Hepatic stellate cell (primary cell): ENCODE data around the gene FLNB.
"Not testable (repeated sequence)": the region's sequence is repeated elsewhere in the genome, so short reads cannot be mapped to it uniquely, and the experiment has no call there.

Experiments used
- DNase-seq: peaks from one replicate; pipeline ENCODE4 v3.0.0; 2011; ENCODE audit warnings: low spot score

FLNB gene

DNA sequence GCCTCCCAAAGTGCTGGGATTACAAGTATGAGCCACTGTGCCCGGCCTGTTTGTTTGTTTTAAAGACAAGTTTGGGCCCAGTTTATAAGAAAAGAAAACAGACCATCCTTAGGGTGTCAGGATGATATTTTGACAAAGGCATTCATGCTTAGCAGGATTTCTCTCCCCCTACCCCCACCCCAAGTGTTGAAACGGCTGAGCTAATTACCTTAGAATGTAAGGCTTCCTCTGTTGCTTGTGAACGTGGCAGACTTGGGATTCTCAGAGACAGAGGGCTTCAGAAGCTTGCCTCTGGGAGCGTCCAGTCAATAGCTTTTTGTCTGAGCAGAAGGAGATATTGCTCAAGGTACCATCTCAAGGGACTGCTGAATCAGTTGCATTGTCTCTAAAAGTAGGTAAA, 24.0 kb downstream of the FLNB start:
- DNase-seq: no peak

GRCh38 chr3:58034738-58035523, 26.7 kb downstream of the FLNB start:
- no peak for DNase-seq

GRCh38 chr3:58035524-58036255, 27.5 kb downstream of the FLNB start:
- DNase-seq: no peak

- no peak for DNase-seq
Observed at GRCh38 chr3:58036293-58037032, 28.2 kb downstream of the FLNB start.

- DNase-seq: no peak
Observed at GRCh38 chr3:58037141-58037910, 29.1 kb downstream of the FLNB start.

GRCh38 chr3:58038675-58039292, 30.6 kb downstream of the FLNB start:
- no peak for DNase-seq

DNA sequence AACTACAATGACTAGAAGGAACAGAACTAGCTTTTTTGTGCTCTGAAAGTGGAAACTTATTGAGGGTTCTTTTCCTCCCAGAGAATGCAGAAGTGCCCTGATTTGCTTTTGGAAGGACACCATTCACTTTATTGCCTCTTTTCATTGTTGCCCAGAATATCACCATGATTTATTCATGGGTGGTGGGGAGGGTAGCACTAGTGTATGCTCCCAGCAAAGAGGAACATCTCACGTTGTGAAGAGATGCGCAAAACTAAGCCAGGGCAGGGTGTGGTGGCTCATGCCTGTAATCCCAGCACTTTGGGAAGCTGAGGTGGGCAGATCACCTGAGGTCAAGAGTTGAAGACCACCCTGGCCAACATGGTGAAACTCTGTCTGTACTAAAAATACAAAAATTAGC, 31.4 kb downstream of the FLNB start:
- DNase-seq: no peak

DNA sequence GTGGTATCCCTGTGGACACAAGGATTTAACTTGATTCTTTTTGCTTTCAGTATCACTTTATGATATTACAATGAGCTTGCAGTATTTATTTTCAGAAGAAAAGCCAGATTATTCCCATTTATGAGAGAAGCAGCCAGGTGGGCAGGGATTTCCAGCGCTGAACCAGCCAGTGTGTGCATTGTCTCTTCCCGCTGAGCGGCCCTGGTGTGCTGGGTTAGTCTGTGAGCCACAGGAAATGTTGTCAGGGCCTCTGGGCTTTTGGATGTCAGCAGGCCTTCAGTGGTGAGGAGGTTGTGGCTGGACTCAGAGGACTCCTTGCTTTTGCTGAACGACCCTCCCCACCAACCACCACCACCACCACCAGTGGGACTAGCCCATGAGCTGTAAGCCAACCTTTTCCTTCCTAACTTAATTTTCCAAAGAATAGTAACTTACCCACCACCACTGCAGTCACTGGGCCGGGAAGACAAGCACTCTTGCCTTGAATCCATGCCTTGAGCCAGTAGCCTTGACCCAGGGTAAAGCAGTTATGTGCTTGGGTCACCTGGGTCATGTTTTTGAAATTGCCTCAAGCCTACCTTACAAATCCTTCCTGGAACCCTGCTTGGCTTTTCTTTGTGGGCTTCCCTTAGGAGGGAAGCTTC, 33.1 kb downstream of the FLNB start:
- DNase-seq: no peak

DNA sequence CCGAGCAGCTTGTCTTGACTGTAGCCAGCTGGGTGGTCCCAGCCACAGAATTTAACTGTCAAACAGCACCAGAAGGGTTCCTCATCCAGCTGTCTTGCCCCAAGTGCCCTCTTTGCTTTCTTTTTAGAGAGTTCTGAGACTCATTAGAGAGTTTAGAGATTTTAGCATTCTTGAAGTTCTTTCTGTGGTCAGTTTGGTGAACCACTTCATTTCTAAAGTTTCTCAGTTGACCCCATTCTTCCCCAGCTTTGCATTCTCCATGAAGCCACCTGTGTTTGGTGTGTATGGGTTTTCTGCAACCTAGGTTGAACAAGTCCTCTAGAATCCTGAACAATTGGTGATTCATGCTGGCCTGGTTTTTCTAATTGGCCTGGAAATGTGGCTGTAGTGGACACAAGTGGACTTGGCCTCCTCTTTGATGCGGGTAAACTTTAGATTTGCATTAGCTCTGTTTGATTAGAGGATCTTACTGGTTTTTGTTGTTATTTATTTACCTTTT, 33.7 kb downstream of the FLNB start:
- DNase-seq: peak; percentile 57

DNA sequence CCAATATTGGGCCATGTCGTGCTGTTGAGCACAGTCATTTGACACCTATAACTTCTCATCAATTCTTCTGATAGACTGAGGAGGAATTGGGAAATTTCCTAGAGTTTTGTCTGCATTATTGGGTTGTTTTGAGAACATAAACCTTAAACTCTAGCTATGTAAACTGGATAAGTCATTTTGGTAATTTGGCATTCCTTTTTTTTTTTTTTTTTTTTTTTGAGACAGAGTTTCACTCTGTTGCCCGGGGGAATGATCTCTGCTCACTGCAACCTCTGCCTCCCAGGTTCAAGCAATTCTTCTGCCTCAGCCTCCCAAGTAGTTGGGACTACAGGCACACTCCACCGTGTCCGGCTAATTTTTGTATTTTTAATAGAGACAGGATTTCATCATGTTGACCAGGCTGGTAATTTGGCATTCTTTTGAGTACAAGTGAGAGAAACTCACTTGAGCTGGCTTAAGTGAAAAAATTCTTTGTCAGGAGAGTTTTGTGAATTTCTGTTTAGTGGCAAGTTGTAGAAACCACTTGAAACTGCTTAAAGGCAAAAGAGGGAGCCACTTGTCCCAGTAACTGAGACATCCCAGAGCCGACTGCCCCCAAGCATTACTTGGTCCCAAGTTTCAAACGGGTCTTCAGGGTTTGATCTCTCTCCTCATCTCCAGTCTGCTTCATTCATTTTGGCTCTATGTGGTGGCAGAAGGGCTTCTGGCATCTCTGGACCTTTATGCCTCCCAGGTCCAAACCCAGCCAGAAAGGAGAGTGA, 34.9 kb downstream of the FLNB start:
- DNase-seq: no peak

- DNase-seq: no peak
Observed at GRCh38 chr3:58043933-58044332, 35.7 kb downstream of the FLNB start.

GRCh38 chr3:58044691-58045483, 36.7 kb downstream of the FLNB start:
- DNase-seq: no peak

DNA sequence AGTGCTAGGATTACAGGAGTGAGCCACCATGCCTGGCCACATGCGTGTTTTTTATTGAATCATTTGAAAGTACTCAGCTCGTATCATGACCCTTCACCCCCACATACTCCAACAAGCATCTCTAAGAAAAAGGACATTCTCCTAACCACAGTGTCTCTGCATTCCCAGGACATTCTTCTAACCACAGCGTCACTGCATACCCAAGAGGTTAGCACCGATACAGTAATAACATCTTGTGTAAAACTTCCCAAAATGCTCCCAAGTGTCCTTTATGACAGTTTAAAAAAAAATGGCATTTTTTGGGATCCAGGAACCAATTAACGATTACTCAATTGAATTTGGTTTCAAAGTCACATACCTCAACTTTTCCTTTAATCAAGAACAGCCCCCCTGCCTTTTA, 39.6 kb downstream of the FLNB start:
- peak; percentile 80 for DNase-seq

- DNase-seq: no peak
Observed at GRCh38 chr3:58048301-58048700, 40.1 kb downstream of the FLNB start.

DNA sequence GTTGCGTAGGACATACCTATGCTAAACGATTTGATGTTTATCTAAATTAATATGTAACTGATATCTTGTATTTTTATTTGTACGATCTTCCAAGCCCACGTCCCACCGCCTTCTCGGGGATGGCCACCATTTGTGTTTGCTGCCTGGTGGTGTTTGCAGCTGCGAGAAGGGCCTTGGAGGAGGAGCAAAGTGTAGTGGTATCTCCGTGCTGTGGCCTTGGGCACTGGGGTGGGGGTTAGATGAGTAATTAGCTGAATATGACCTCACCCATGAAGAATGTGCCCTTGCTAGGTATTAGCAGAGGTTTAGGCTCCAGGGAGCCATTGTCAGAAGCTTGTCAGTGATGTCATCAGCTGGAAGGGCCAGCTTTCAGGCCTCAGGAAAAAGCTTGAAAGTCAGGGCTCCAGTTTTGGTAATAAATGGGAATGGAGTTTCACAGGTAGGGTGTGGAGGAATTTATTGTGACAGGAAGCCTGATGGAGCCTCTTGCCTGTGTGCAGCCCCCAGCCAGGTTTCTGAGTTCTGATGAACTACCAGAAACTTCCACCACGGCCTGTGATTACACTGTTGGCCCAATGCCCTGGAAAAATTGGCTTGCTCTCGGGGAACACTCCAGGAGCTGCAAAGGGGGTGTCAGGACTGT, 41.0 kb downstream of the FLNB start:
- DNase-seq: peak; percentile 60

GRCh38 chr3:58051196-58051595, 43.0 kb downstream of the FLNB start:
- no peak for DNase-seq

GRCh38 chr3:58051658-58052261, 43.5 kb downstream of the FLNB start:
- DNase-seq: not testable (repeated sequence)
